OCI-LY1 (cell line): ENCODE results near the gene PTPRD.

Experiments used
- CTCF ChIP-seq: fragments of 200-600 bp; sonication (generic), shearing (Covaris generic); IDR thresholded peaks from 2 replicates; pipeline ENCODE4 v1.5.1; 2017; ENCODE audit warnings: mild to moderate bottlenecking, antibody characterized with exemption, low read length, moderate library complexity, mixed read lengths
- EZH2 ChIP-seq: fragments of 200-600 bp; sonication (generic), shearing (Covaris generic); IDR thresholded peaks from 2 replicates; pipeline ENCODE4 v1.8.0; 2017; ENCODE audit warnings: borderline replicate concordance, mixed run types, mild to moderate bottlenecking, antibody characterized with exemption, low read length, moderate library complexity, mixed read lengths

- no peak for TF ChIP-seq CTCF
- TF ChIP-seq EZH2: no peak
These were observed 380.4 kb downstream of the PTPRD start for GRCh38 chr9:10232352-10232930.
